ENCODE results near the gene CXCR5. TPM values are rescaled to one million over a fixed set of nuclear protein-coding genes. Genes with fewer than 3 reads are reported as not detected.
A peak's percentile ranks its signal among the peaks of the same experiment; 100 is the strongest.

CXCR5 gene
- total and polyA plus RNA-seq, 2 of the 4 experiments (the other 2 are of a cell fraction), result not detected

GRCh38 chr11:118884875-118885274 lies 1.2 kb downstream of the CXCR5 start:
- H3K36me3 ChIP-seq (ENCODE audit: control insufficient read depth, insufficient read depth, low read length), result no peaks in the 10 kb centered on the region
- CTCF ChIA-PET, result no interaction called here
- H3K4me2 ChIP-seq (ENCODE audit: low read depth, low read length), result no peak overlapping the region
- H2AK9ac ChIP-seq (replicated peaks; ENCODE audit: low read depth, low read length, poor library complexity), result peak overlapping the region; percentile 9
- H3K4ac ChIP-seq (ENCODE audit: low read depth, low read length), result no peak overlapping the region
- no peak overlapping the region for H2AFZ ChIP-seq (replicated peaks; ENCODE audit: low read length, poor library complexity)
- H4K20me1 ChIP-seq (ENCODE audit: insufficient read depth, low read length), result no peaks in the 10 kb centered on the region
- ATAC-seq (ENCODE audit: low read depth), result no peak
- peaks cover 14% of the 10 kb centered on the region for H3K4me1 ChIP-seq (ENCODE audit: control insufficient read depth, insufficient read depth, low read length)
- no peak overlapping the region for H4K8ac ChIP-seq (ENCODE audit: low read depth in 2 of 2, low read length in 2 of 2)
- no peak overlapping the region for H2BK120ac ChIP-seq (ENCODE audit: low read depth, low read length)
- dilution Hi-C loops (cut with HindIII; ENCODE audit: low sequenced_read_pairs, unreplicated experiment) (no loop called here), in situ Hi-C loops (cut with MboI; ENCODE audit: low sequenced_read_pairs) (no loop called here), intact Hi-C loops (cut with micrococcal nuclease) (no loop called here)
- H3K18ac ChIP-seq (ENCODE audit: low read depth, low read length), result no peak overlapping the region
- no peak overlapping the region for H2AK5ac ChIP-seq (ENCODE audit: low read depth, low read length)
- no peaks in the 10 kb centered on the region for H3K9me3 ChIP-seq (ENCODE audit: control insufficient read depth, insufficient read depth, low read length)
- POLR2A ChIA-PET (ENCODE audit: unreplicated experiment), result no interaction called here
- no peak for DNase-seq
- H3K4me3 ChIP-seq (ENCODE audit: insufficient read depth, low read depth, low read length), result no peak overlapping the region
- TF ChIP-seq NFE2L2 (IDR thresholded peaks at IDR 0.05; ENCODE audit: low read depth, low read length) (no peak), RAD21 (IDR thresholded peaks at IDR 0.05; ENCODE audit: low read length) (no peak), ELK1 (IDR thresholded peaks at IDR 0.05; ENCODE audit: borderline replicate concordance, low read depth, low read length) (no peak), RCOR1 (IDR thresholded peaks at IDR 0.05; ENCODE audit: insufficient replicate concordance, low read length) (no peak), USF2 (IDR thresholded peaks at IDR 0.05; ENCODE audit: low read depth, low read length) (no peak), CTCF (conservative IDR thresholded peaks at IDR 0.05; ENCODE audit: low read depth, low read length) (no peak), CHD1 (IDR thresholded peaks at IDR 0.05; ENCODE audit: low read depth, low read length) (no peak), CEBPB (IDR thresholded peaks at IDR 0.05; ENCODE audit: low read depth, low read length) (no peak), RFX5 (IDR thresholded peaks at IDR 0.05; ENCODE audit: low read depth, low read length) (no peak), SMC3 (IDR thresholded peaks at IDR 0.05; ENCODE audit: low read depth, low read length) (no peak), POLR2A (IDR thresholded peaks at IDR 0.05; ENCODE audit: low read depth, low read length) (no peak), MXI1 (IDR thresholded peaks at IDR 0.05; ENCODE audit: borderline replicate concordance, low read depth, low read length) (no peak), MAZ (IDR thresholded peaks at IDR 0.05; ENCODE audit: borderline replicate concordance, low read depth, low read length) (no peak), BHLHE40 (IDR thresholded peaks at IDR 0.05; ENCODE audit: low read depth, low read length) (no peak), MAFK (IDR thresholded peaks at IDR 0.05; ENCODE audit: low read depth, low read length) (no peak), FOS (IDR thresholded peaks at IDR 0.05; ENCODE audit: low read depth, low read length) (no peak)
- no peak overlapping the region for H2BK20ac ChIP-seq (ENCODE audit: low read depth, low read length)
- no peak overlapping the region for H3K56ac ChIP-seq (ENCODE audit: extremely low read depth, insufficient read depth, low read length)
- peaks cover 18% of the 10 kb centered on the region for H3K9me1 ChIP-seq (ENCODE audit: insufficient read depth, low read length)
- no CpG with 5 or more reads among the region's 9 CpGs for WGBS, 2 experiments (ENCODE audit: extremely low coverage in 2 of 2, insufficient read length in 1 of 2)
- no peak overlapping the region for H3K27ac ChIP-seq (ENCODE audit: insufficient read depth, low read length)
- H4K5ac ChIP-seq (ENCODE audit: low read depth, low read length), result no peak overlapping the region
- peaks cover 0 to 7% of the 10 kb centered on the region in 2 experiments; a peak in 2 of 4 replicates for H3K79me1 ChIP-seq (ENCODE audit: low read depth in 1 of 2, low read length in 2 of 2)
- H2BK5ac ChIP-seq (ENCODE audit: low read depth, low read length, poor library complexity, severe bottlenecking), result no peak overlapping the region
- H2BK15ac ChIP-seq (ENCODE audit: low read depth, low read length), result no peak overlapping the region
- H3K14ac ChIP-seq (replicated peaks; ENCODE audit: low read depth, low read length), result no peak overlapping the region
- no peak overlapping the region for H3K9ac ChIP-seq (ENCODE audit: low read depth, low read length)
- BruUV-seq (replicated peaks), result no TSS peak
- H3K23ac ChIP-seq (ENCODE audit: low read depth, low read length), result no peak overlapping the region
- H4K91ac ChIP-seq (ENCODE audit: insufficient read depth, low read depth, low read length), result no peak overlapping the region
- no peaks in the 10 kb centered on the region for H3K27me3 ChIP-seq (ENCODE audit: control insufficient read depth, insufficient read depth, low read length)
